ENCODE measurements around the gene TGFBRAP1.

- TF ChIP-seq POLR2A (IDR thresholded peaks at IDR 0.05; ENCODE audit: low read depth, low read length) (no peak), POLR2AphosphoS5 (IDR thresholded peaks at IDR 0.05; ENCODE audit: low read depth, low read length) (no peak), TAF1 (IDR thresholded peaks at IDR 0.05; ENCODE audit: borderline replicate concordance, low read depth, low read length) (no peak)
Measured at GRCh38 chr2:105373344-105373781, 43.8 kb upstream of the TGFBRAP1 start.

All from GM12892 (cell line).